K562 (cell line): Measurements from ENCODE around the gene FSTL1. TPM values are rescaled to one million over a fixed set of nuclear protein-coding genes. Genes with fewer than 3 reads are reported as not detected.

ENCODE experiments used
- ATAC-seq: fragments of 200-7000 bp; cut with Tn5 transposase; 3 replicates; pipeline ENCODE4 v1.9.1; 2020; ENCODE audit warnings: moderate library complexity
- BruUV-seq: library from RNA; stranded (reverse); fragments of 400-500 nt; replicated peaks from 2 replicates; lab custom pipeline; 2021; lab: Mats Ljungman, UMichigan
- CTCF ChIA-PET: fragments of 300-600 bp; formaldehyde crosslinking; extraction: SDS; loops from one replicate; lab custom pipeline; 2021; ENCODE audit warnings: low intra/inter-chr PET ratio; lab: Yijun Ruan, JAX
- POLR2A ChIA-PET: fragments of 300-600, 350-650 bp; sonication (Branson Sonifier 250); formaldehyde crosslinking; extraction: SDS; loops from one replicate; lab custom pipeline; 2021; ENCODE audit warnings: antibody characterized with exemption, inconsistent platforms; lab: Yijun Ruan, JAX
- DNase-seq, 4 experiments: peaks; one replicate each; pipeline versions ENCODE4 v3.0.0 to v3.0.0-alpha.2; 2011 to 2018; ENCODE audit warnings: low spot score in 3 of 4, mixed read lengths in 3 of 4; ENCODE audit errors: extremely low read depth in 1 of 4
- FAIRE-seq: peaks from 2 replicates; lab custom pipeline; 2011; peaks lifted over from hg19 to GRCh38; lab: Jason Lieb, UNC
- H2AFZ ChIP-seq: 2 replicates; pipeline ENCODE4 v1.6.0; 2011; ENCODE audit warnings: low read depth, low read length, control low read depth, inconsistent platforms
- H3K27ac ChIP-seq: fragments of 200-600 bp; 3 replicates; pipeline ENCODE4 v1.8.0; 2011; ENCODE audit warnings: low read depth, mild to moderate bottlenecking, control low read depth, inconsistent platforms, low read length, moderate library complexity, mixed read lengths; ENCODE audit errors: extremely low read depth
- H3K27me3 ChIP-seq, 2 experiments: fragments of 300-600 bp in 1 of 2; 2 replicates in 1 of 2; 3 replicates in 1 of 2; pipeline versions ENCODE4 v1.6.0 to v1.8.0; 2011; ENCODE audit warnings: inconsistent platforms in 2 of 2, low read length in 2 of 2, mild to moderate bottlenecking in 1 of 2, mixed read lengths in 1 of 2, moderate library complexity in 1 of 2; ENCODE audit not compliant: control insufficient read depth in 2 of 2, insufficient read depth in 2 of 2
- H3K36me3 ChIP-seq: fragments of 300-600 bp; 3 replicates; pipeline ENCODE4 v1.8.0; 2011; ENCODE audit warnings: mild to moderate bottlenecking, low read length, inconsistent platforms; ENCODE audit not compliant: control insufficient read depth, insufficient read depth
- H3K4me1 ChIP-seq, 2 experiments: fragments of 200-600 bp in 1 of 2; replicated peaks in 1 of 2; 2 replicates in 1 of 2; 3 replicates in 1 of 2; pipeline versions ENCODE4 v1.5.1 to v1.8.0; 2011; ENCODE audit warnings: inconsistent platforms in 2 of 2, low read length in 2 of 2, mild to moderate bottlenecking in 1 of 2, mixed read lengths in 1 of 2, moderate library complexity in 1 of 2; ENCODE audit not compliant: control insufficient read depth in 2 of 2, insufficient read depth in 2 of 2
- H3K4me2 ChIP-seq: 2 replicates; pipeline ENCODE4 v1.6.1; 2011; ENCODE audit warnings: low read length, control low read depth, inconsistent platforms, mixed read lengths; ENCODE audit not compliant: insufficient read depth
- H3K4me3 ChIP-seq: fragments of 200-600 bp; sonication (generic), shearing (Covaris generic); 2 replicates; pipeline ENCODE4 v1.5.1; 2016; ENCODE audit warnings: control low read depth, inconsistent platforms
- H3K79me2 ChIP-seq: fragments of 200-600 bp; 3 replicates; pipeline ENCODE4 v1.8.0; 2011; ENCODE audit warnings: low read length, inconsistent platforms; ENCODE audit not compliant: control insufficient read depth, insufficient read depth
- H3K9ac ChIP-seq, 2 experiments: 2 replicates each; pipeline versions ENCODE4 v1.6.0 to v1.6.1; 2011; ENCODE audit warnings: low read depth in 2 of 2, low read length in 2 of 2, control low read depth in 1 of 2, inconsistent platforms in 1 of 2, mild to moderate bottlenecking in 1 of 2, mixed read lengths in 1 of 2; ENCODE audit not compliant: insufficient read depth in 1 of 2
- H3K9me1 ChIP-seq: one replicate; pipeline ENCODE4 v1.6.0; 2011; ENCODE audit warnings: inconsistent platforms, mild to moderate bottlenecking, low read length, moderate library complexity; ENCODE audit not compliant: control insufficient read depth, insufficient read depth
- H3K9me3 ChIP-seq: replicated peaks from 2 replicates; pipeline ENCODE4 v1.5.1; 2011; ENCODE audit warnings: low read depth, low read length, inconsistent platforms; ENCODE audit not compliant: control insufficient read depth, insufficient read depth
- H4K20me1 ChIP-seq: replicated peaks from 2 replicates; pipeline ENCODE4 v1.6.1; 2011; ENCODE audit warnings: low read length, inconsistent platforms, mixed read lengths; ENCODE audit not compliant: control insufficient read depth, insufficient read depth
- CCNT2 ChIP-seq: IDR thresholded peaks from 2 replicates; pipeline ENCODE4 v1.6.1; 2011; ENCODE audit warnings: borderline replicate concordance, low read depth, mild to moderate bottlenecking, moderate library complexity, mixed read lengths, low read length; ENCODE audit not compliant: insufficient read length; ENCODE audit errors: extremely low read depth
- CEBPG ChIP-seq, 3 experiments: fragments of 200-800 bp in 1 of 3; sonication (Bioruptor generic) in 1 of 3; sonication (generic) in 1 of 3; formaldehyde crosslinking in 1 of 3; IDR thresholded peaks in 2 of 3; conservative IDR thresholded peaks in 1 of 3; 2 replicates each; pipeline versions ENCODE4 v1.6.1 to v1.8.0; 2016 to 2022; ENCODE audit warnings: missing compliant biosample characterization in 2 of 3, missing genetic modification characterization in 2 of 3, mild to moderate bottlenecking in 1 of 3, missing genetic modification reagents in 1 of 3
- CHAMP1 ChIP-seq: fragments of 450-650 bp; IDR thresholded peaks from 2 replicates; pipeline ENCODE4 v1.6.1; 2016; ENCODE audit warnings: mild to moderate bottlenecking
- CREB3 ChIP-seq: fragments of 450-650 bp; conservative IDR thresholded peaks from 2 replicates; pipeline ENCODE4 v1.6.1; 2016; ENCODE audit warnings: missing genetic modification characterization, low read depth, mild to moderate bottlenecking, missing compliant biosample characterization, moderate library complexity
- FOXM1 ChIP-seq, 2 experiments: fragments of 450-650 bp in 1 of 2; sonication (generic) in 1 of 2; formaldehyde crosslinking in 1 of 2; IDR thresholded peaks; 2 replicates each; pipeline versions ENCODE4 v1.6.1 to v1.9.0; 2017 to 2022; ENCODE audit warnings: low read depth in 2 of 2, mild to moderate bottlenecking in 2 of 2, missing genetic modification reagents in 1 of 2, moderate library complexity in 1 of 2
- GTF2A2 ChIP-seq: IDR thresholded peaks from 2 replicates; pipeline ENCODE4 v1.6.1; 2016; ENCODE audit warnings: mild to moderate bottlenecking, missing genetic modification characterization, missing compliant biosample characterization
- HNRNPUL1 ChIP-seq: fragments of 200-400 bp; formaldehyde crosslinking; IDR thresholded peaks from 2 replicates; pipeline ENCODE4 v1.6.1; 2017; ENCODE audit warnings: low read length
- KAT7 ChIP-seq: sonication (generic); formaldehyde crosslinking; IDR thresholded peaks from 2 replicates; pipeline ENCODE4 v1.8.0; 2022; ENCODE audit warnings: missing genetic modification reagents, mild to moderate bottlenecking, borderline replicate concordance
- RAD21 ChIP-seq, 2 experiments: fragments of 250-450 bp in 1 of 2; fragments of 450-650 bp in 1 of 2; sonication (Bioruptor Pico) in 1 of 2; formaldehyde crosslinking in 1 of 2; IDR thresholded peaks in 1 of 2; conservative IDR thresholded peaks in 1 of 2; 2 replicates each; pipeline versions ENCODE4 v1.4.0 to v1.8.0; 2020 to 2022; ENCODE audit warnings: mild to moderate bottlenecking in 2 of 2, moderate library complexity in 1 of 2
- SMARCA5 ChIP-seq: fragments of 450-650 bp; IDR thresholded peaks from 2 replicates; pipeline ENCODE4 v1.6.1; 2016
- SRSF9 ChIP-seq: fragments of 200-400 bp; formaldehyde crosslinking; IDR thresholded peaks from 2 replicates; pipeline ENCODE4 v1.6.1; 2017; ENCODE audit warnings: low read depth, low read length, borderline replicate concordance
- TAF1 ChIP-seq: IDR thresholded peaks from 2 replicates; pipeline ENCODE4 v1.6.1; 2011; ENCODE audit warnings: mild to moderate bottlenecking, low read length, moderate library complexity; ENCODE audit not compliant: insufficient read depth, control insufficient read depth, severe bottlenecking; ENCODE audit errors: extremely low read depth
- TARDBP ChIP-seq: fragments of 450-650 bp; IDR thresholded peaks from 2 replicates; pipeline ENCODE4 v1.6.1; 2016
- YBX1 ChIP-seq: fragments of 450-650 bp; IDR thresholded peaks from 2 replicates; pipeline ENCODE4 v1.7.1; 2016; ENCODE audit warnings: mild to moderate bottlenecking
- WGBS: fragments of 100-300 bp; shearing (Covaris generic); methylation state at CpG from one replicate; pipeline ENCODE4 v1.1.6; 2016; ENCODE audit warnings: low coverage, mixed read lengths; ENCODE audit not compliant: insufficient coverage; ENCODE audit errors: missing lambda C conversion rate; 5-methylcytosine and 5-hydroxymethylcytosine counted together
- in situ Hi-C: fragments of 300-500 bp; cut with MboI; formaldehyde crosslinking; loops from 4 replicates; pipeline ENCODE4 v1.15.0; 2018; ENCODE audit warnings: inconsistent platforms, mixed read lengths
- intact Hi-C: fragments of 100-400 bp; cut with micrococcal nuclease; formaldehyde crosslinking; loops from 2 replicates; pipeline ENCODE4 v1.14.2; 2022
- polyA plus RNA-seq, 8 experiments: library from polyadenylated mRNA; depleted of rRNA in 4 of 8; stranded (reverse) in 5 of 8; unstranded in 3 of 8; fragments of >200 nt; fragmentation: Nextera tagmentation in 2 of 8; fragmentation: Illumina TruSeq in 1 of 8; extraction: Ambion mirVana in 2 of 8; extraction: Trizol in 1 of 8; gene quantifications; 2 replicates each; pipeline versions ENCODE4 v1.2.1 to v1.2.3, GENCODE V29; 2011 to 2014; ENCODE audit warnings: inconsistent platforms in 1 of 8, missing spikeins in 1 of 8
- total RNA-seq, 7 experiments: library from RNA; depleted of rRNA in 6 of 7; stranded (reverse); fragments of >200 nt in 6 of 7; fragmentation: Illumina TruSeq in 2 of 7; extraction: Trizol in 2 of 7; gene quantifications; 2 replicates each; pipeline versions ENCODE4 v1.2.1 to v1.2.3, GENCODE V29; 2011 to 2021; ENCODE audit warnings: low replicate concordance in 1 of 7
- TF ChIP-seq, protein P1 (sequence below): sonication (generic); formaldehyde crosslinking; IDR thresholded peaks from 2 replicates; pipeline ENCODE4 v1.9.0; 2022; ENCODE audit warnings: mild to moderate bottlenecking, missing genetic modification reagents
- TF ChIP-seq, protein P2 (sequence below): fragments of 450-650 bp; IDR thresholded peaks from 2 replicates; pipeline ENCODE4 v1.7.1; 2018; ENCODE audit warnings: mild to moderate bottlenecking, low read depth; ENCODE audit not compliant: partially characterized antibody

The FSTL1 gene
- total and polyA plus RNA-seq, 9 of the 15 experiments (the other 6 are each of a cell fraction or from before 2014, with no cell fraction given), result 0.01 to 0.58 (median 0.08) TPM; not detected in 2

DNA sequence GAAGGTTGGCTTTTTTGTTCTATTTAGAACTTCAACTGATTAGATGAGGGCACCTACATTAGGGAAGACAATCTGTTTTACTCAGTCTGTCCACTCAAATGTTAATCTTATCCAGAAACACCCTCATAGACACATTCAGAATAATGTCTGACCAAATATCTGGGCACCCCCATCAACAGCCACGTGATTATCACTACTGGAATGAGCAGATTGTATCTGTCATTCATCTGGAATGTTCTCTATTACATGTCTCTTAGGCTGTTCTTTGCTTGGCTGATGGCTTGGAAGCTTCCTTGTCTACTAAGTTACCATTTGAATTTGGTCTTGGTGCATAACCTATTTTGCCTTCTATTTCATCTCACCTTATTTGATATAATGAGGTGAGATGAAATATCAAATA, 86.0 kb downstream of the FSTL1 start:
- POLR2A ChIA-PET, result no interaction called here

More for the DNA sequence above, 86.0 kb downstream of the FSTL1 start:
- no peaks in the 10 kb centered on the region for H3K4me1 ChIP-seq
- BruUV-seq, result no TSS peak
- CTCF ChIA-PET, result no interaction called here
- H3K4me2 ChIP-seq, result no peak overlapping the region
- ATAC-seq (no peak), DNase-seq (no peak), FAIRE-seq (no peak)
- H3K9me1 ChIP-seq, result no peaks in the 10 kb centered on the region
- intact Hi-C loops, result no loop called here
- 6% methylated on average over 1 of the region's 1 CpG for WGBS
- H3K27me3 ChIP-seq, result no peaks in the 10 kb centered on the region
- in situ Hi-C loops, result no loop called here
- no peak overlapping the region for H3K27ac ChIP-seq
- no peak overlapping the region for H3K4me3 ChIP-seq
- no peaks in the 10 kb centered on the region for H3K9me3 ChIP-seq
- no peaks in the 10 kb centered on the region for H3K36me3 ChIP-seq
- no peak overlapping the region for H2AFZ ChIP-seq
- TF ChIP-seq TARDBP (no peak), KAT7 (CRISPR knock-in tag) (no peak), CREB3 (tag) (no peak), RAD21 (CRISPR knock-in tag; conservative IDR thresholded peaks at IDR 0.05 in 1 of 2, IDR thresholded peaks at IDR 0.05 in 1 of 2) (no peak), CHAMP1 (no peak), CEBPG (CRISPR knock-in tag; IDR thresholded peaks at IDR 0.05) (no peak), CEBPG (tag; conservative IDR thresholded peaks at IDR 0.05 in 1 of 2, IDR thresholded peaks at IDR 0.05 in 1 of 2) (no peak), SRSF9 (no peak), GTF2A2 (tag) (no peak), SMARCA5 (no peak), YBX1 (no peak), TAF1 (no peak), FOXM1 (IDR thresholded peaks at IDR 0.05; ENCODE audit: low read depth) (no peak), FOXM1 (CRISPR knock-in tag; IDR thresholded peaks at IDR 0.05; ENCODE audit: low read depth) (no peak), CCNT2 (no peak), HNRNPUL1 (no peak)
- TF ChIP-seq, protein P1, sequence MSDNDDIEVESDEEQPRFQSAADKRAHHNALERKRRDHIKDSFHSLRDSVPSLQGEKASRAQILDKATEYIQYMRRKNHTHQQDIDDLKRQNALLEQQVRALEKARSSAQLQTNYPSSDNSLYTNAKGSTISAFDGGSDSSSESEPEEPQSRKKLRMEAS (CRISPR knock-in tag), result no peak
- TF ChIP-seq, protein P2, sequence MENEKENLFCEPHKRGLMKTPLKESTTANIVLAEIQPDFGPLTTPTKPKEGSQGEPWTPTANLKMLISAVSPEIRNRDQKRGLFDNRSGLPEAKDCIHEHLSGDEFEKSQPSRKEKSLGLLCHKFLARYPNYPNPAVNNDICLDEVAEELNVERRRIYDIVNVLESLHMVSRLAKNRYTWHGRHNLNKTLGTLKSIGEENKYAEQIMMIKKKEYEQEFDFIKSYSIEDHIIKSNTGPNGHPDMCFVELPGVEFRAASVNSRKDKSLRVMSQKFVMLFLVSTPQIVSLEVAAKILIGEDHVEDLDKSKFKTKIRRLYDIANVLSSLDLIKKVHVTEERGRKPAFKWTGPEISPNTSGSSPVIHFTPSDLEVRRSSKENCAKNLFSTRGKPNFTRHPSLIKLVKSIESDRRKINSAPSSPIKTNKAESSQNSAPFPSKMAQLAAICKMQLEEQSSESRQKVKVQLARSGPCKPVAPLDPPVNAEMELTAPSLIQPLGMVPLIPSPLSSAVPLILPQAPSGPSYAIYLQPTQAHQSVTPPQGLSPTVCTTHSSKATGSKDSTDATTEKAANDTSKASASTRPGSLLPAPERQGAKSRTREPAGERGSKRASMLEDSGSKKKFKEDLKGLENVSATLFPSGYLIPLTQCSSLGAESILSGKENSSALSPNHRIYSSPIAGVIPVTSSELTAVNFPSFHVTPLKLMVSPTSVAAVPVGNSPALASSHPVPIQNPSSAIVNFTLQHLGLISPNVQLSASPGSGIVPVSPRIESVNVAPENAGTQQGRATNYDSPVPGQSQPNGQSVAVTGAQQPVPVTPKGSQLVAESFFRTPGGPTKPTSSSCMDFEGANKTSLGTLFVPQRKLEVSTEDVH, result no peak
- no peaks in the 10 kb centered on the region for H4K20me1 ChIP-seq
- H3K79me2 ChIP-seq, result no peaks in the 10 kb centered on the region
- no peak overlapping the region for H3K9ac ChIP-seq
